Measurements from ENCODE around the gene CDCA7L. TPM values are rescaled to one million over a fixed set of nuclear protein-coding genes. Genes with fewer than 3 reads are reported as not detected.

CDCA7L gene
- total and polyA plus RNA-seq, 4 donors, result 2.2 to 22.6 (median 5.4) TPM

DNA sequence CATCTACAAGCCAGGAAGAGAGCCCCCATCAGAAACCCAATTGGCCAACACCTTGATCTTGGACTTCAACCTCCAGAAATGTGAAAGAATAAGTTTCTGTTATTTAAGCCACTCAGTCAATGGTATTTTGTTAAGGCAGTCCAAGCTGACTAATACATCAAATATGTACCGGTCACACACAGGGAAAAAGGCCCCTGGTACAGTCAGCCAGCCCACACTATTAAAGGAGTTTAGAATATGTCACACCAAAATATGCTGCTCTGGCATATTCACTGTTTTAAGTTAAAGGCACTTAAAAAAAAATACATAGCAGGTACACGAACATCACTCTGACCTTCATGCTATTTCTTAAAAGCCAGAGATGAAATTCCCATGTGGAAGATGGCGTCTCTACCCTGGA, 15.2 kb upstream of the CDCA7L start:
- DNase-seq (ENCODE audit: low spot score), result no peak
- Histone ChIP-seq H3K9ac (ENCODE audit: low read depth in 1 of 2, low read length in 2 of 2) (no peak overlapping the region), H3K36me3 (ENCODE audit: control insufficient read depth in 4 of 4, insufficient read depth in 3 of 4, low read depth in 1 of 4, low read length in 3 of 4) (no peaks in the 10 kb centered on the region), H3K4me1 (ENCODE audit: control insufficient read depth in 4 of 4, insufficient read depth in 4 of 4, low read length in 3 of 4) (no peaks in the 10 kb centered on the region), H3K27ac (ENCODE audit: low read depth in 1 of 2, low read length in 2 of 2) (no peak overlapping the region), H3K4me3 (ENCODE audit: low read depth in 1 of 3, low read length in 3 of 3) (no peak overlapping the region), H3K9me3 (ENCODE audit: control insufficient read depth in 4 of 4, low read length in 3 of 4) (no peaks in the 10 kb centered on the region), H3K27me3 (ENCODE audit: control insufficient read depth in 4 of 4, insufficient read depth in 4 of 4, low read length in 3 of 4) (no peaks in the 10 kb centered on the region)
- TF ChIP-seq FOXA2 (IDR thresholded peaks at IDR 0.05) (no peak), RAD21 (IDR thresholded peaks at IDR 0.05) (no peak), GABPA (IDR thresholded peaks at IDR 0.05 in 1 of 2, conservative IDR thresholded peaks at IDR 0.05 in 1 of 2) (no peak), HNF4A (conservative IDR thresholded peaks at IDR 0.05) (no peak), EGR1 (IDR thresholded peaks at IDR 0.05; ENCODE audit: low read depth in 2 of 2) (no peak)
- TF ChIP-seq, protein P1, sequence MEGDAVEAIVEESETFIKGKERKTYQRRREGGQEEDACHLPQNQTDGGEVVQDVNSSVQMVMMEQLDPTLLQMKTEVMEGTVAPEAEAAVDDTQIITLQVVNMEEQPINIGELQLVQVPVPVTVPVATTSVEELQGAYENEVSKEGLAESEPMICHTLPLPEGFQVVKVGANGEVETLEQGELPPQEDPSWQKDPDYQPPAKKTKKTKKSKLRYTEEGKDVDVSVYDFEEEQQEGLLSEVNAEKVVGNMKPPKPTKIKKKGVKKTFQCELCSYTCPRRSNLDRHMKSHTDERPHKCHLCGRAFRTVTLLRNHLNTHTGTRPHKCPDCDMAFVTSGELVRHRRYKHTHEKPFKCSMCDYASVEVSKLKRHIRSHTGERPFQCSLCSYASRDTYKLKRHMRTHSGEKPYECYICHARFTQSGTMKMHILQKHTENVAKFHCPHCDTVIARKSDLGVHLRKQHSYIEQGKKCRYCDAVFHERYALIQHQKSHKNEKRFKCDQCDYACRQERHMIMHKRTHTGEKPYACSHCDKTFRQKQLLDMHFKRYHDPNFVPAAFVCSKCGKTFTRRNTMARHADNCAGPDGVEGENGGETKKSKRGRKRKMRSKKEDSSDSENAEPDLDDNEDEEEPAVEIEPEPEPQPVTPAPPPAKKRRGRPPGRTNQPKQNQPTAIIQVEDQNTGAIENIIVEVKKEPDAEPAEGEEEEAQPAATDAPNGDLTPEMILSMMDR (IDR thresholded peaks at IDR 0.05; ENCODE audit: low read depth, low read length, missing input control), result no peak
- 94% methylated on average over 3 of the region's 3 CpGs for WGBS

DNA sequence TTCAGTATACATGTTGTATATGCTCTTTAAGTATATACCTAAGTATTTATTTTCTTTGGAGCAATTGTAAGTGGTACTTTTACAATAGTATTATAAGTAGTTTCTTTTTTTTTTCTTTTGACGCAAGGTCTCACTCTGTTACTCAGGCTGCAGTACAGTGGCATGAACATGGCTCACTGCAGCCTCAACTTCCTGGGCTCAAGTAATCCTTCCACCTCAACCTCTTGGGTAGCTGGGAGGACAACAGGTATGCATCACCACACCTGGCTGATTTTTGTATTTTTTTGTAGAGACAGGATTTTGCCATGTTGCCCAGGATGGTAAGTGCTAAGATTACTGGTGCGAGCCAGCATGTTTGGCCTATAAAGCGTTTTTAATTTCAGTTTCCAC, 13.7 kb upstream of the CDCA7L start:
- Histone ChIP-seq H3K9me3 (ENCODE audit: control insufficient read depth in 4 of 4, low read length in 3 of 4) (no peaks in the 10 kb centered on the region), H3K4me3 (ENCODE audit: low read depth in 1 of 3, low read length in 3 of 3) (no peak overlapping the region), H3K27ac (ENCODE audit: low read depth in 1 of 2, low read length in 2 of 2) (no peak overlapping the region), H3K4me1 (ENCODE audit: control insufficient read depth in 4 of 4, insufficient read depth in 4 of 4, low read length in 3 of 4) (no peaks in the 10 kb centered on the region), H3K27me3 (ENCODE audit: control insufficient read depth in 4 of 4, insufficient read depth in 4 of 4, low read length in 3 of 4) (no peaks in the 10 kb centered on the region), H3K36me3 (ENCODE audit: control insufficient read depth in 4 of 4, insufficient read depth in 3 of 4, low read depth in 1 of 4, low read length in 3 of 4) (no peaks in the 10 kb centered on the region), H3K9ac (ENCODE audit: low read depth in 1 of 2, low read length in 2 of 2) (no peak overlapping the region)
- WGBS, result 94% methylated on average over 3 of the region's 3 CpGs
- DNase-seq (ENCODE audit: low spot score), result no peak
- TF ChIP-seq RXRA (IDR thresholded peaks at IDR 0.05) (no peak), HNF4A (conservative IDR thresholded peaks at IDR 0.05) (no peak), RAD21 (IDR thresholded peaks at IDR 0.05) (no peak), TAF1 (conservative IDR thresholded peaks at IDR 0.05) (no peak), EGR1 (IDR thresholded peaks at IDR 0.05; ENCODE audit: low read depth in 2 of 2) (no peak), SP1 (IDR thresholded peaks at IDR 0.05) (no peak), GABPA (IDR thresholded peaks at IDR 0.05 in 1 of 2, conservative IDR thresholded peaks at IDR 0.05 in 1 of 2) (no peak), FOXA1 (IDR thresholded peaks at IDR 0.05) (no peak), YY1 (IDR thresholded peaks at IDR 0.05) (no peak), FOXA2 (IDR thresholded peaks at IDR 0.05) (no peak), JUND (IDR thresholded peaks at IDR 0.05) (no peak), HNF4G (IDR thresholded peaks at IDR 0.05) (no peak), NR2F2 (IDR thresholded peaks at IDR 0.05) (no peak)
- TF ChIP-seq, protein P2, sequence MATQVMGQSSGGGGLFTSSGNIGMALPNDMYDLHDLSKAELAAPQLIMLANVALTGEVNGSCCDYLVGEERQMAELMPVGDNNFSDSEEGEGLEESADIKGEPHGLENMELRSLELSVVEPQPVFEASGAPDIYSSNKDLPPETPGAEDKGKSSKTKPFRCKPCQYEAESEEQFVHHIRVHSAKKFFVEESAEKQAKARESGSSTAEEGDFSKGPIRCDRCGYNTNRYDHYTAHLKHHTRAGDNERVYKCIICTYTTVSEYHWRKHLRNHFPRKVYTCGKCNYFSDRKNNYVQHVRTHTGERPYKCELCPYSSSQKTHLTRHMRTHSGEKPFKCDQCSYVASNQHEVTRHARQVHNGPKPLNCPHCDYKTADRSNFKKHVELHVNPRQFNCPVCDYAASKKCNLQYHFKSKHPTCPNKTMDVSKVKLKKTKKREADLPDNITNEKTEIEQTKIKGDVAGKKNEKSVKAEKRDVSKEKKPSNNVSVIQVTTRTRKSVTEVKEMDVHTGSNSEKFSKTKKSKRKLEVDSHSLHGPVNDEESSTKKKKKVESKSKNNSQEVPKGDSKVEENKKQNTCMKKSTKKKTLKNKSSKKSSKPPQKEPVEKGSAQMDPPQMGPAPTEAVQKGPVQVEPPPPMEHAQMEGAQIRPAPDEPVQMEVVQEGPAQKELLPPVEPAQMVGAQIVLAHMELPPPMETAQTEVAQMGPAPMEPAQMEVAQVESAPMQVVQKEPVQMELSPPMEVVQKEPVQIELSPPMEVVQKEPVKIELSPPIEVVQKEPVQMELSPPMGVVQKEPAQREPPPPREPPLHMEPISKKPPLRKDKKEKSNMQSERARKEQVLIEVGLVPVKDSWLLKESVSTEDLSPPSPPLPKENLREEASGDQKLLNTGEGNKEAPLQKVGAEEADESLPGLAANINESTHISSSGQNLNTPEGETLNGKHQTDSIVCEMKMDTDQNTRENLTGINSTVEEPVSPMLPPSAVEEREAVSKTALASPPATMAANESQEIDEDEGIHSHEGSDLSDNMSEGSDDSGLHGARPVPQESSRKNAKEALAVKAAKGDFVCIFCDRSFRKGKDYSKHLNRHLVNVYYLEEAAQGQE (IDR thresholded peaks at IDR 0.05), result no peak
- TF ChIP-seq, protein P3, sequence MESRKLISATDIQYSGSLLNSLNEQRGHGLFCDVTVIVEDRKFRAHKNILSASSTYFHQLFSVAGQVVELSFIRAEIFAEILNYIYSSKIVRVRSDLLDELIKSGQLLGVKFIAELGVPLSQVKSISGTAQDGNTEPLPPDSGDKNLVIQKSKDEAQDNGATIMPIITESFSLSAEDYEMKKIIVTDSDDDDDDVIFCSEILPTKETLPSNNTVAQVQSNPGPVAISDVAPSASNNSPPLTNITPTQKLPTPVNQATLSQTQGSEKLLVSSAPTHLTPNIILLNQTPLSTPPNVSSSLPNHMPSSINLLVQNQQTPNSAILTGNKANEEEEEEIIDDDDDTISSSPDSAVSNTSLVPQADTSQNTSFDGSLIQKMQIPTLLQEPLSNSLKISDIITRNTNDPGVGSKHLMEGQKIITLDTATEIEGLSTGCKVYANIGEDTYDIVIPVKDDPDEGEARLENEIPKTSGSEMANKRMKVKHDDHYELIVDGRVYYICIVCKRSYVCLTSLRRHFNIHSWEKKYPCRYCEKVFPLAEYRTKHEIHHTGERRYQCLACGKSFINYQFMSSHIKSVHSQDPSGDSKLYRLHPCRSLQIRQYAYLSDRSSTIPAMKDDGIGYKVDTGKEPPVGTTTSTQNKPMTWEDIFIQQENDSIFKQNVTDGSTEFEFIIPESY (IDR thresholded peaks at IDR 0.05), result no peak
- TF ChIP-seq, protein P4, sequence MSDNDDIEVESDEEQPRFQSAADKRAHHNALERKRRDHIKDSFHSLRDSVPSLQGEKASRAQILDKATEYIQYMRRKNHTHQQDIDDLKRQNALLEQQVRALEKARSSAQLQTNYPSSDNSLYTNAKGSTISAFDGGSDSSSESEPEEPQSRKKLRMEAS (IDR thresholded peaks at IDR 0.05), result no peak
- TF ChIP-seq, protein P5, sequence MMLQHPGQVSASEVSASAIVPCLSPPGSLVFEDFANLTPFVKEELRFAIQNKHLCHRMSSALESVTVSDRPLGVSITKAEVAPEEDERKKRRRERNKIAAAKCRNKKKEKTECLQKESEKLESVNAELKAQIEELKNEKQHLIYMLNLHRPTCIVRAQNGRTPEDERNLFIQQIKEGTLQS (IDR thresholded peaks at IDR 0.05), result no peak
- TF ChIP-seq, protein P1 (IDR thresholded peaks at IDR 0.05; ENCODE audit: low read depth, low read length, missing input control), result no peak

Data from liver (tissue), 9 donors.